GM23248 (cell line): ENCODE measurements around the gene WASL. TPM values are rescaled to one million over a fixed set of nuclear protein-coding genes. Genes with fewer than 3 reads are reported as not detected.
A peak's percentile ranks its signal among the peaks of the same experiment; 100 is the strongest.

Source experiments
- DNase-seq: peaks from one replicate; pipeline ENCODE4 v3.0.0-alpha.2; 2015
- H2AFZ ChIP-seq: fragments of 200-600 bp; sonication (generic); 2 replicates; pipeline ENCODE4 v1.6.1; 2016; ENCODE audit warnings: antibody characterized with exemption
- H3F3A ChIP-seq: fragments of 200-600 bp; sonication (generic); 2 replicates; pipeline ENCODE4 v1.6.1; 2016; ENCODE audit warnings: mild to moderate bottlenecking, antibody characterized with exemption, mixed run types; ENCODE audit not compliant: insufficient read depth
- H3K27ac ChIP-seq: fragments of 200-600 bp; sonication (generic); 2 replicates; pipeline ENCODE4 v1.5.1; 2016; ENCODE audit warnings: mild to moderate bottlenecking
- H3K27me3 ChIP-seq: fragments of 200-600 bp; sonication (generic); replicated peaks from 2 replicates; pipeline ENCODE4 v1.6.1; 2016; ENCODE audit warnings: mild to moderate bottlenecking; ENCODE audit not compliant: insufficient read depth
- H3K36me3 ChIP-seq: fragments of 200-600 bp; sonication (generic); 2 replicates; pipeline ENCODE4 v1.6.1; 2016; ENCODE audit warnings: low read depth, mild to moderate bottlenecking
- H3K4me1 ChIP-seq: fragments of 200-600 bp; sonication (generic); 2 replicates; pipeline ENCODE4 v1.6.1; 2016; ENCODE audit warnings: mild to moderate bottlenecking; ENCODE audit not compliant: insufficient read depth
- H3K4me2 ChIP-seq: fragments of 200-600 bp; sonication (generic); one replicate; pipeline ENCODE4 v1.6.1; 2016; ENCODE audit warnings: mild to moderate bottlenecking; ENCODE audit not compliant: unreplicated experiment
- H3K4me3 ChIP-seq: fragments of 200-600 bp; sonication (generic); 2 replicates; pipeline ENCODE4 v1.5.1; 2016; ENCODE audit warnings: mild to moderate bottlenecking
- H3K79me2 ChIP-seq: fragments of 200-600 bp; sonication (generic); 2 replicates; pipeline ENCODE4 v1.6.1; 2016; ENCODE audit warnings: mild to moderate bottlenecking; ENCODE audit not compliant: insufficient read depth
- H3K9ac ChIP-seq: fragments of 200-600 bp; sonication (generic); 2 replicates; pipeline ENCODE4 v1.6.1; 2016; ENCODE audit warnings: mild to moderate bottlenecking
- H3K9me2 ChIP-seq: fragments of 200-600 bp; sonication (generic); 2 replicates; pipeline ENCODE4 v1.6.1; 2016; ENCODE audit warnings: mixed run types, mild to moderate bottlenecking, moderate library complexity; ENCODE audit not compliant: insufficient read depth
- H3K9me3 ChIP-seq: fragments of 200-600 bp; sonication (generic); one replicate; pipeline ENCODE4 v1.6.1; 2017; ENCODE audit warnings: low read depth
- H4K20me1 ChIP-seq: fragments of 200-600 bp; sonication (generic); 2 replicates; pipeline ENCODE4 v1.6.0; 2016; ENCODE audit not compliant: insufficient read depth
- EZH2 ChIP-seq: fragments of 200-600 bp; sonication (generic); IDR thresholded peaks from 2 replicates; pipeline ENCODE4 v1.6.1; 2018; ENCODE audit warnings: antibody characterized with exemption, mild to moderate bottlenecking; ENCODE audit not compliant: insufficient read depth, poor library complexity, severe bottlenecking
- EZH2phosphoT487 ChIP-seq: fragments of 200-600 bp; sonication (generic); IDR thresholded peaks from 2 replicates; pipeline ENCODE4 v1.6.1; 2018; ENCODE audit warnings: antibody characterized with exemption, moderate library complexity, mild to moderate bottlenecking, low read depth; ENCODE audit not compliant: insufficient read depth
- WGBS, 2 experiments: methylation state at CpG; one replicate each; pipeline ENCODE4 v1.1.6; 2015 to 2017; ENCODE audit warnings: low lambda C conversion rate in 2 of 2, low coverage in 1 of 2; ENCODE audit errors: missing lambda C conversion rate in 2 of 2; 5-methylcytosine and 5-hydroxymethylcytosine counted together
- in situ Hi-C: fragments of 300-500 bp; cut with MboI; formaldehyde crosslinking; loops from 2 replicates; pipeline ENCODE4 v1.15.0; 2020
- polyA plus RNA-seq: library from polyadenylated mRNA; unstranded; fragments of >200 nt; fragmentation: Nextera tagmentation; extraction: Ambion mirVana; gene quantifications from 2 replicates; pipeline ENCODE4 v1.2.1, GENCODE V29; 2016
- total RNA-seq: library from RNA; depleted of rRNA; stranded (reverse); fragments of >200 nt; shearing (Covaris generic); gene quantifications from 2 replicates; pipeline ENCODE4 v1.2.3, GENCODE V29; 2014

The WASL gene
- total and polyA plus RNA-seq, 2 experiments from 2014 or later = 11.6 to 20.7 TPM

DNA sequence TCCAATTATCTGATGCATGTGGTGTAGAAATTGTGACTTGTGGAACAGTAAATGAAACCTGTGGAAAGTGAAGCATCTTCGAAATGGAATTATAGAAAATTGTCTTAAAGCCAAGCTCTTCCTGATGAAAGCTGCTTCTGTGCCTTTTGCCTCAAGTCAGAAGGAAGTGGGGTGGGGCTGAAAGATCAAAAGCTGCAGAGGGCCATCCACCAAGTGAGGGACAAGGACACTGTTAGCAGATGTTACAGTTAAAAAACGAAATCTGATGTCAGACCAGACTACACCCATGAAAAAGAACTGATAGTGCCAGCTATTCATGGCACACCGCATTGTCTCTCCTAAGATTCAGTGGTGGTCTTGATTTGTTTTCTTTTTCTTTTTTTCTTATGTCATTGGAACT is 23.8 kb upstream of the WASL start:
- H3K79me2 ChIP-seq = no peaks in the 10 kb centered on the region
- H3K4me2 ChIP-seq = no peak overlapping the region
- no peaks in the 10 kb centered on the region for H3K9me2 ChIP-seq
- H3K27me3 ChIP-seq = 0 out of 2 replicates have a peak, but pooled peaks cover 14% of the 10 kb centered on the region
- H3F3A ChIP-seq = 0 out of 2 replicates have a peak, but pooled peaks cover 6% of the 10 kb centered on the region
- TF ChIP-seq EZH2phosphoT487 (no peak), EZH2 (no peak)
- H4K20me1 ChIP-seq = no peaks in the 10 kb centered on the region
- H3K27ac ChIP-seq = no peak overlapping the region
- in situ Hi-C loops = no loop called here
- DNase-seq = no peak
- no peaks in the 10 kb centered on the region for H3K9me3 ChIP-seq
- H2AFZ ChIP-seq = no peak overlapping the region
- no peak overlapping the region for H3K4me3 ChIP-seq
- 33 to 40% methylated on average over 3 of the region's 3 CpGs for WGBS, 2 experiments
- H3K4me1 ChIP-seq = no peaks in the 10 kb centered on the region
- H3K36me3 ChIP-seq = no peaks in the 10 kb centered on the region
- no peak overlapping the region for H3K9ac ChIP-seq

DNA sequence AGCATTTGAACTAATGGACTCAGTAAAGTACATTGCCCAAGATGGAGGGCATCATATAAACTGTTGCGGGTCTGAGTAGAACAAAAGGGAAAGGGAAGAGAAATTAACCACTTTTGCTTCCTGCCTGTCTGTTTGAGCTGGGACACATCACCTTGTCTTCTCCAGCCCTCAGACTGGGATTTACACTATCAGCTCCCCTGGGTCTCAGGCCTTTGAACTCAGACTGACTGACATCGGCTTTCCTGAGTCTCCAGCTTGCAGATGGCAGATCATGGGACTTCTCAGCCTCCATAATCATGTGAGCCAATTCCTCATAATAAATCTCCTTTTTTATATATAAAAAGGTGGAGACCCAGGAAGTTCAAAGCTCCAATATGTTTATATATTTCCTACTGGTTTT is 23.0 kb upstream of the WASL start:
- 0 out of 2 replicates have a peak, but pooled peaks cover 13% of the 10 kb centered on the region for H3K27me3 ChIP-seq
- H3K36me3 ChIP-seq = no peaks in the 10 kb centered on the region
- H3K9me2 ChIP-seq = no peaks in the 10 kb centered on the region
- TF ChIP-seq EZH2phosphoT487 (no peak), EZH2 (no peak)
- 0 out of 2 replicates have a peak, but pooled peaks cover 6% of the 10 kb centered on the region for H3F3A ChIP-seq
- no peak overlapping the region for H2AFZ ChIP-seq
- no peak overlapping the region for H3K4me2 ChIP-seq
- H3K9ac ChIP-seq = no peak overlapping the region
- in situ Hi-C loops = no loop called here
- H3K4me3 ChIP-seq = no peak overlapping the region
- H3K9me3 ChIP-seq = no peaks in the 10 kb centered on the region
- no peak overlapping the region for H3K27ac ChIP-seq
- 60 to 66% methylated on average over 2 of the region's 2 CpGs for WGBS, 2 experiments
- no peaks in the 10 kb centered on the region for H3K79me2 ChIP-seq
- no peak for DNase-seq
- H3K4me1 ChIP-seq = no peaks in the 10 kb centered on the region
- H4K20me1 ChIP-seq = no peaks in the 10 kb centered on the region

DNA sequence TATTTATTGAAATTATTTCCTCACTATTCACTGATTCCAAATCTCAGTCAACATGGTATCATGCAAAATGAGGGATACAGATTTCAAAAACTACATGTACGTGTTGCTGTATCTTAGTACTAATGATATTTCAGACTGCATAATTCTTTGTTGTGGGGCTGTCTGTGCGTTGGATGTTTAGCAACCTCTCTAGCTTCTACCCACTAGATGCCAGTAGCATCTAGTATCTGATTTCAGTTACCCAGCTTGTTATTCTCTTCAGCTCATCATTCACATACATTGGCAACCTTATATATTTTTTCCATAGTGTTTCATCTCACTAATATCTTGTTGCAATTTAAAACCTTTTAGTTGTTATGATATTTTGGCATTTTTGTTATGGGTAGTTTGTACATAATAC is 22.5 kb upstream of the WASL start:
- in situ Hi-C loops = no loop called here
- no peak for DNase-seq
- H3K4me2 ChIP-seq = no peak overlapping the region
- 0 out of 2 replicates have a peak, but pooled peaks cover 6% of the 10 kb centered on the region for H3F3A ChIP-seq
- no peaks in the 10 kb centered on the region for H3K9me3 ChIP-seq
- no peak for TF ChIP-seq EZH2phosphoT487
- no peak for TF ChIP-seq EZH2
- 0 out of 2 replicates have a peak, but pooled peaks cover 10% of the 10 kb centered on the region for H3K27me3 ChIP-seq
- no peak overlapping the region for H3K27ac ChIP-seq
- H3K9ac ChIP-seq = no peak overlapping the region
- no peaks in the 10 kb centered on the region for H3K79me2 ChIP-seq
- no peak overlapping the region for H3K4me3 ChIP-seq
- no peaks in the 10 kb centered on the region for H3K36me3 ChIP-seq
- WGBS, 2 experiments = 57 to 62% methylated on average over 2 of the region's 2 CpGs
- no peaks in the 10 kb centered on the region for H3K9me2 ChIP-seq
- no peaks in the 10 kb centered on the region for H3K4me1 ChIP-seq
- no peaks in the 10 kb centered on the region for H4K20me1 ChIP-seq
- 0 out of 2 replicates have a peak overlapping the region, but pooled peaks have one; percentile 3 for H2AFZ ChIP-seq

DNA sequence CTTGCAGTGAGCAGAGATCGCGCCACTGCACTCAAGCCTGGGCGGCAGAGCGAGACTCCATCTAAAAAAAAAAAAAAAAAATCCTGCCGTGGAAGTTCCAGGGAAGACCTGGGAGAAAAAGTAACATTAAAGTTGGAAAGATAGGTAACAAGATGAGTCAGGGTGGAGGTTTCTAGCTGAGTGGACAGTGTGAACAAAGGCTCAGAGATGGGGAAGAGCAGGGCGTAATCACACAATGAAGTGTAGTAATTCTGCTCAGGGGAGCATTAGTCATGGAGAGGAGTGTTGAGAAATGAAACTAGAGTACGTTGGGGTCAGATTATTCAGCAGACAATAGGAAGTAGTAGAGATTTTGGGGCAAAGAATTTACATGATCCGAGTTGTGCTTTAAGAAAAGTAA is 21.6 kb upstream of the WASL start:
- Histone ChIP-seq H3K27me3 (0 out of 2 replicates have a peak, but pooled peaks cover 6% of the 10 kb centered on the region), H3K36me3 (no peaks in the 10 kb centered on the region), H3K9me2 (no peaks in the 10 kb centered on the region), H3K79me2 (no peaks in the 10 kb centered on the region), H3K4me3 (peak overlapping the region; percentile 24; the same call in 1 of the 2 replicates), H3K27ac (no peak overlapping the region), H2AFZ (0 out of 2 replicates have a peak overlapping the region, but pooled peaks have one; percentile 3), H3K9ac (no peak overlapping the region), H3K9me3 (no peaks in the 10 kb centered on the region), H3K4me2 (peak overlapping the region; percentile 33), H4K20me1 (no peaks in the 10 kb centered on the region), H3K4me1 (no peaks in the 10 kb centered on the region), H3F3A (0 out of 2 replicates have a peak, but pooled peaks cover 6% of the 10 kb centered on the region)
- peak; percentile 80 for DNase-seq
- TF ChIP-seq EZH2phosphoT487 = no peak
- no peak for TF ChIP-seq EZH2
- in situ Hi-C loops = no loop called here
- 68 to 70% methylated on average over 8 of the region's 8 CpGs for WGBS, 2 experiments

DNA sequence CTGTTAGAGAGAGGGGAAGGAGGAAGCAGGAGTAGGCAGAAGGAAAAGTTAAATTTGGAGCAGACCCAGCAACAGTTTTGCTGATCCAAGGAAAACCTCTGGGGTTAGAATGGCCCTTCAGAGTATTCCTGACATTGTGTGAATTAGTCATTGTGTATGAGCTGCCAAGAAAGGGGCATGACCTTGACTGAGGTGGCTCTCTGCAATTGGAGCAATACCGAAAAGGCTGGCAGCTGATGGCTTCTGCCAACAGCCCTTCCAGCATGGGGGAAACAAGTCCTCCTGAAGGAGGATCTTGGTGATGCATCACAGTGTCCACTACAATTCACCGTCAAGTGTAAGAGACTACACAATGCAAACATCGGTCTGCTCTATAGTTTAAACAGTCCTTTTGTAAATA is 20.6 kb upstream of the WASL start:
- H4K20me1 ChIP-seq = no peaks in the 10 kb centered on the region
- H3K27me3 ChIP-seq = no peaks in the 10 kb centered on the region
- DNase-seq = peak; percentile 69
- 0 out of 2 replicates have a peak, but pooled peaks cover 6% of the 10 kb centered on the region for H3F3A ChIP-seq
- in situ Hi-C loops = no loop called here
- H3K9me2 ChIP-seq = no peaks in the 10 kb centered on the region
- no peak overlapping the region for H3K27ac ChIP-seq
- H3K79me2 ChIP-seq = no peaks in the 10 kb centered on the region
- no peaks in the 10 kb centered on the region for H3K36me3 ChIP-seq
- no peak overlapping the region for H3K9ac ChIP-seq
- 58 to 63% methylated on average over 3 of the region's 3 CpGs for WGBS, 2 experiments
- H3K4me3 ChIP-seq = no peak overlapping the region
- H2AFZ ChIP-seq = no peak overlapping the region
- TF ChIP-seq EZH2phosphoT487 (no peak), EZH2 (no peak)
- H3K9me3 ChIP-seq = no peaks in the 10 kb centered on the region
- no peaks in the 10 kb centered on the region for H3K4me1 ChIP-seq
- H3K4me2 ChIP-seq = no peak overlapping the region
